Measurements from ENCODE around the gene VTI1B.
A peak's percentile ranks its signal among the peaks of the same experiment; 100 is the strongest.

The VTI1B gene

GRCh38 chr14:67675219-67675582 is 769 bp upstream of the VTI1B start:
- no peak for DNase-seq

GRCh38 chr14:67674139-67674479 is 323 bp downstream of the VTI1B start:
- DNase-seq, result peak; percentile 74

GRCh38 chr14:67673451-67673850 is 981 bp downstream of the VTI1B start:
- peak; percentile 56 for DNase-seq

- DNase-seq, result no peak
These were observed 5.9 kb downstream of the VTI1B start for GRCh38 chr14:67668559-67668958.

- DNase-seq, result peak; percentile 63
These were observed 7.5 kb downstream of the VTI1B start for GRCh38 chr14:67666750-67667449.

- peak; percentile 18 for DNase-seq
These were observed 8.6 kb downstream of the VTI1B start for GRCh38 chr14:67665868-67666267.

GRCh38 chr14:67663633-67664032 is 10.8 kb downstream of the VTI1B start:
- DNase-seq, result no peak

- peak; percentile 80 for DNase-seq
These were observed 20.7 kb downstream of the VTI1B start for GRCh38 chr14:67653651-67654280.

GRCh38 chr14:67652189-67652588 is 22.2 kb downstream of the VTI1B start:
- no peak for DNase-seq

GRCh38 chr14:67650694-67651093 is 23.7 kb downstream of the VTI1B start:
- DNase-seq, result peak; percentile 53

GRCh38 chr14:67650151-67650550 is 24.3 kb downstream of the VTI1B start:
- DNase-seq, result no peak

GRCh38 chr14:67646131-67646530 is 28.3 kb downstream of the VTI1B start:
- DNase-seq, result no peak

- no peak for DNase-seq
These were observed 29.0 kb downstream of the VTI1B start for GRCh38 chr14:67645414-67645813.

- DNase-seq, result no peak
These were observed 30.0 kb downstream of the VTI1B start for GRCh38 chr14:67644428-67644827.

GRCh38 chr14:67643713-67644112 is 30.7 kb downstream of the VTI1B start:
- DNase-seq, result no peak

GRCh38 chr14:67641902-67642749 is 32.3 kb downstream of the VTI1B start:
- no peak for DNase-seq

- no peak for DNase-seq
These were observed 33.0 kb downstream of the VTI1B start for GRCh38 chr14:67641480-67641879.

GRCh38 chr14:67638642-67639041 is 35.8 kb downstream of the VTI1B start:
- DNase-seq, result no peak

- peak; percentile 85 for DNase-seq
These were observed 38.0 kb downstream of the VTI1B start for GRCh38 chr14:67636361-67636919.

GRCh38 chr14:67633451-67634147 is 40.8 kb downstream of the VTI1B start:
- DNase-seq, result no peak

- DNase-seq, result no peak
These were observed 43.5 kb downstream of the VTI1B start for GRCh38 chr14:67630938-67631337.

GRCh38 chr14:67630186-67630585 is 44.2 kb downstream of the VTI1B start:
- DNase-seq, result no peak

GRCh38 chr14:67627519-67627918 is 46.9 kb downstream of the VTI1B start:
- no peak for DNase-seq

Measured in fibroblast of skin of back (primary cell).